ENCODE data around the gene SIRT4. TPM values are rescaled to one million over a fixed set of nuclear protein-coding genes. Genes with fewer than 3 reads are reported as not detected.

Gene SIRT4
- total RNA-seq, 1 experiment from 2014 or later = 1.9 TPM

DNA sequence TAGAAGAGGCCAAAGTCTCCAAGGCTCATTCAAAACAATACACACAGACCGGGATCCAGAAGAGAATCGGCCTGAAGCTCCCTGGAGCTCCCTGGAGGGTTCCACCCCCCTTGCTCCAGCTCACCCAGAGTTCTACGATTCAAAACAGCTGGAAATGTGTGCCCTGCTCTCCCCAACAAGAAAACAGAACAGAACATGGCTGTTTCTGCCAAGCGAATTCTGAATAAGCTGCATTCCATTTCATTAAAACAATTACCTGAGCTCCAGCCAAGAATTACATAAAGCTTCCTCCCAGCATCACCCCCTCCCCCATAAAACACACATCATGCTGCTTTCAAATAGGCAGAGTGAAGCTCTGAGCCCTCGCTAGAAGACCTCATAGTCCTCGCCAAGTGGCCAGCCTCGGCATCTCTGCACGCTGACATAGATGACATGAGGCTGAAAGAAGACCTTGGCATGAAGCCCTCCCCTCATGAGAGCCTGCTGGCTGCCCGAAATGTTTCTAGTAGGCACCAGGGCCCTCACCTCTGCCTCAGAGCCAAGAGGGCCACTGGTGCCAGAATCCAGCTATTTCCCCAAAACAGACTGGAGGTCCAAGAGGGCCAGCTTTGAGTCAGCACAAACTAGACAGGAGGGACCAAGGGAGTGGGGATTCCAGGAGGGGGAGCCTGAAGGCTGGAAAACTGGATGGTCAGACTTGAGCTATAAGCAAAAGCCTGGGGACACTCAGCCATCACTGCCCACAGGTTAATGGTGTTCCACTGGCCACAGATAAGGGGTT lies 44.9 kb upstream of the SIRT4 start:
- peaks cover 64% of the 10 kb centered on the region for H3K4me1 ChIP-seq (ENCODE audit: insufficient read depth, low read length)
- no peaks in the 10 kb centered on the region for H3K27me3 ChIP-seq (ENCODE audit: low read length)
- H3K9me2 ChIP-seq (replicated peaks; ENCODE audit: low read length) = no peaks in the 10 kb centered on the region
- CTCF ChIA-PET = interaction anchor here (0.6 to 1.5 kb wide), 7 partner anchors 8 to 56 kb away, joined by 3 to 18 read pairs (median 6); partner anchors contain the start of genes PXN and RPLP0
- BruUV-seq (replicated peaks) = TSS peak; percentile 23
- H3K9ac ChIP-seq (ENCODE audit: low read length) = peak overlapping the region; percentile 16
- H3F3A ChIP-seq (ENCODE audit: low read length, unreplicated experiment) = peaks cover 10% of the 10 kb centered on the region
- peak; percentile 68 for ATAC-seq
- no peaks in the 10 kb centered on the region for H3K9me3 ChIP-seq (ENCODE audit: low read length)
- DNase-seq = peak; percentile 89
- no peak overlapping the region for H2AFZ ChIP-seq (ENCODE audit: low read length)
- TF ChIP-seq EZH2 (IDR thresholded peaks at IDR 0.05; ENCODE audit: low read length, unreplicated experiment) = no peak
- TF ChIP-seq, protein P1, sequence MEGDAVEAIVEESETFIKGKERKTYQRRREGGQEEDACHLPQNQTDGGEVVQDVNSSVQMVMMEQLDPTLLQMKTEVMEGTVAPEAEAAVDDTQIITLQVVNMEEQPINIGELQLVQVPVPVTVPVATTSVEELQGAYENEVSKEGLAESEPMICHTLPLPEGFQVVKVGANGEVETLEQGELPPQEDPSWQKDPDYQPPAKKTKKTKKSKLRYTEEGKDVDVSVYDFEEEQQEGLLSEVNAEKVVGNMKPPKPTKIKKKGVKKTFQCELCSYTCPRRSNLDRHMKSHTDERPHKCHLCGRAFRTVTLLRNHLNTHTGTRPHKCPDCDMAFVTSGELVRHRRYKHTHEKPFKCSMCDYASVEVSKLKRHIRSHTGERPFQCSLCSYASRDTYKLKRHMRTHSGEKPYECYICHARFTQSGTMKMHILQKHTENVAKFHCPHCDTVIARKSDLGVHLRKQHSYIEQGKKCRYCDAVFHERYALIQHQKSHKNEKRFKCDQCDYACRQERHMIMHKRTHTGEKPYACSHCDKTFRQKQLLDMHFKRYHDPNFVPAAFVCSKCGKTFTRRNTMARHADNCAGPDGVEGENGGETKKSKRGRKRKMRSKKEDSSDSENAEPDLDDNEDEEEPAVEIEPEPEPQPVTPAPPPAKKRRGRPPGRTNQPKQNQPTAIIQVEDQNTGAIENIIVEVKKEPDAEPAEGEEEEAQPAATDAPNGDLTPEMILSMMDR (conservative IDR thresholded peaks at IDR 0.05; ENCODE audit: low read depth, low read length) = 0 out of 2 replicates have a peak, but pooled peaks have one; percentile 28
- H3K4me2 ChIP-seq (ENCODE audit: low read length) = peak overlapping the region; percentile 74
- POLR2A ChIA-PET (ENCODE audit: unreplicated experiment) = interaction anchor here (1.0 to 1.4 kb wide), 5 partner anchors 8 to 56 kb away, joined by 6 to 18 read pairs (median 8); partner anchors contain the start of genes PXN, RNU4-2 and RPLP0
- peaks cover 51% of the 10 kb centered on the region for H3K36me3 ChIP-seq (ENCODE audit: low read depth, low read length)
- peak overlapping the region; percentile 77 for H3K27ac ChIP-seq (ENCODE audit: low read length)
- intact Hi-C loops (cut with micrococcal nuclease) = no loop called here
- H3K4me3 ChIP-seq (ENCODE audit: low read length) = peak overlapping the region; percentile 46
- peaks cover 63% of the 10 kb centered on the region for H4K20me1 ChIP-seq (ENCODE audit: low read length)
- peaks cover 100% of the 10 kb centered on the region for H3K79me2 ChIP-seq (ENCODE audit: low read length)

DNA sequence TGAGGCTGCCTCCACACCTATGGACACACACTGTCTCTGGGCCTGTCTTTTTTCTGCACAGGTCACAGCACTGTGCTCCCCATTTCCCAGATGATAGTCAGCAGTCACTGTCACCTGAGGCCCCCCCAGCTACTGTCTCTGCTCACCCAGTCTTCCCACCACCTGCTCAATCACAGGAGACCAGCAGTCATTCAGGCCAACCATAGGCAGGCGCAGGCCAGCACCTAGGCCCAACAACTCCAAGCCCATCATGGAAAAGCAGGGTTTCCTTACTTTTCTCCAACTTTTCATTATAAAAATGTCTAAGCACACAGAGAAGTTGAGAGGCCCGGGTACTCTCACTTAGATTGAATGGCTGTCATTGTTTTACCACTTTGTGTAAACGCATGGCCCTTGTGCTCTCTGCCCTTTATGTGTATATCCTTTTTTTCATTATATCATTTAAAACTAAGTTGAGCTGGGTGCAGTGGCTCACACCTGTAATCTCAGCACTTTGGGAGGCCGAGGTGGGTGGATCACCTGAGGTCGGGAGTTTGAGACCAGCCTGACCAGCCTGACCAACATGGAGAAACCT lies 43.7 kb upstream of the SIRT4 start:
- no peaks in the 10 kb centered on the region for H3K9me3 ChIP-seq (ENCODE audit: low read length)
- peaks cover 53% of the 10 kb centered on the region for H4K20me1 ChIP-seq (ENCODE audit: low read length)
- peaks cover 68% of the 10 kb centered on the region for H3K4me1 ChIP-seq (ENCODE audit: insufficient read depth, low read length)
- no peak for ATAC-seq
- H3K79me2 ChIP-seq (ENCODE audit: low read length) = peaks cover 100% of the 10 kb centered on the region
- H2AFZ ChIP-seq (ENCODE audit: low read length) = no peak overlapping the region
- no peak for DNase-seq
- H3F3A ChIP-seq (ENCODE audit: low read length, unreplicated experiment) = peaks cover 20% of the 10 kb centered on the region
- ChIA-PET CTCF (interaction anchor here (1.5 kb wide), 1 partner anchor 7 kb away, joined by 6 read pairs; the partner anchor contains the start of gene PXN), POLR2A (ENCODE audit: unreplicated experiment) (no interaction called here)
- peak overlapping the region; percentile 18; the same call in 1 of the 2 replicates for H3K4me3 ChIP-seq (ENCODE audit: low read length)
- peak overlapping the region; percentile 74 for H3K4me2 ChIP-seq (ENCODE audit: low read length)
- peaks cover 47% of the 10 kb centered on the region for H3K36me3 ChIP-seq (ENCODE audit: low read depth, low read length)
- H3K9me2 ChIP-seq (replicated peaks; ENCODE audit: low read length) = no peaks in the 10 kb centered on the region
- no TSS peak for BruUV-seq (replicated peaks)
- no peak for TF ChIP-seq EZH2 (IDR thresholded peaks at IDR 0.05; ENCODE audit: low read length, unreplicated experiment)
- TF ChIP-seq, protein P1 (conservative IDR thresholded peaks at IDR 0.05; ENCODE audit: low read depth, low read length) = no peak
- TF ChIP-seq EZH2phosphoT487 (IDR thresholded peaks at IDR 0.05; ENCODE audit: borderline replicate concordance, low read length) = no peak
- H3K27ac ChIP-seq (ENCODE audit: low read length) = peak overlapping the region; percentile 77
- no peaks in the 10 kb centered on the region for H3K27me3 ChIP-seq (ENCODE audit: low read length)
- intact Hi-C loops (cut with micrococcal nuclease) = no loop called here
- H3K9ac ChIP-seq (ENCODE audit: low read length) = 0 out of 2 replicates have a peak overlapping the region, but pooled peaks have one; percentile 13

All from PC-3 (cell line).